DMS53 (cell line): Measurements from ENCODE around the gene FSHR.
A peak's percentile ranks its signal among the peaks of the same experiment; 100 is the strongest.

ENCODE experiments used
- DNase-seq: peaks from one replicate; lab custom pipeline; 2025; lab: John Stamatoyannopoulos, UW

FSHR gene, protein sequence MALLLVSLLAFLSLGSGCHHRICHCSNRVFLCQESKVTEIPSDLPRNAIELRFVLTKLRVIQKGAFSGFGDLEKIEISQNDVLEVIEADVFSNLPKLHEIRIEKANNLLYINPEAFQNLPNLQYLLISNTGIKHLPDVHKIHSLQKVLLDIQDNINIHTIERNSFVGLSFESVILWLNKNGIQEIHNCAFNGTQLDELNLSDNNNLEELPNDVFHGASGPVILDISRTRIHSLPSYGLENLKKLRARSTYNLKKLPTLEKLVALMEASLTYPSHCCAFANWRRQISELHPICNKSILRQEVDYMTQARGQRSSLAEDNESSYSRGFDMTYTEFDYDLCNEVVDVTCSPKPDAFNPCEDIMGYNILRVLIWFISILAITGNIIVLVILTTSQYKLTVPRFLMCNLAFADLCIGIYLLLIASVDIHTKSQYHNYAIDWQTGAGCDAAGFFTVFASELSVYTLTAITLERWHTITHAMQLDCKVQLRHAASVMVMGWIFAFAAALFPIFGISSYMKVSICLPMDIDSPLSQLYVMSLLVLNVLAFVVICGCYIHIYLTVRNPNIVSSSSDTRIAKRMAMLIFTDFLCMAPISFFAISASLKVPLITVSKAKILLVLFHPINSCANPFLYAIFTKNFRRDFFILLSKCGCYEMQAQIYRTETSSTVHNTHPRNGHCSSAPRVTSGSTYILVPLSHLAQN

DNA sequence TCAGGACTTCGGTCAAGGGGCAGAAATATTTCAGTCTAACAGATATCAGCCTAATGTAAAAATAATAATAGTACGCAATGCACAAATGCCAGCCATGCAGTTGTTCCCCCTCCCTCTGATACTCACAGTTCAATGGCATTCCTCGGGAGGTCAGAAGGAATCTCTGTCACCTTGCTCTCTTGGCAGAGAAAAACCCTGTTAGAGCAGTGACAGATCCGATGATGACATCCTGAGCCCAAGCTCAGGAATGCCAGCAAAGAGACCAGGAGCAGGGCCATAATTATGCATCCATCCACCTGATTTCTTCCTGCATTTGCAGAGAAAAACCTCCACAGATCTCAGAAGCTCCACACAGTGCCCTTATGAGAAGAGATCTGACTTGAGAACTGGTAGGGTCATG lies at the start of gene FSHR:
Gene FSHR, minus strand, starts transcription at position 376 of the 400 bp plus-strand sequence. Its CDS starts 98 bp downstream, at position 278.
- DNase-seq: no peak

DNA sequence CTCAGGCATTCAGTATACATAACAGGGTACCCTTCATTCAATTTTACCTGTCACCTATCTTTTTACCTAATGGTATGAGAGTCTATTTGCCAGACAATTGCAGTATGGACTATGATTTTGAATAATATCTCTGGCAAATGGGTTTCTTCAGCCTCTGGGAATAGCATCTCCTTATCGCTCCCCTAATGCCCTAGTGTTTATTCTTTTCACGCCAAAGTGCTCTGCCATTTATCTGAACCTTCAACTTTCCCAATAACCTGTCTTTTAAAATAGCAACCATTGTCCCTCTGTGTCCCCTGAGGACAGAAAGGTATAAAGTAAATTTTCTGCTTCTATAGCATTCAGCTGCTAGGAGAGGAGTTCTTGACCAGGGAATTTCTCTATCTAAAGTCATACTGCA lies 45.0 kb upstream of the FSHR start:
- no peak for DNase-seq

GRCh38 chr2:49194701-49195100 lies 40.4 kb upstream of the FSHR start:
- DNase-seq: no peak

DNA sequence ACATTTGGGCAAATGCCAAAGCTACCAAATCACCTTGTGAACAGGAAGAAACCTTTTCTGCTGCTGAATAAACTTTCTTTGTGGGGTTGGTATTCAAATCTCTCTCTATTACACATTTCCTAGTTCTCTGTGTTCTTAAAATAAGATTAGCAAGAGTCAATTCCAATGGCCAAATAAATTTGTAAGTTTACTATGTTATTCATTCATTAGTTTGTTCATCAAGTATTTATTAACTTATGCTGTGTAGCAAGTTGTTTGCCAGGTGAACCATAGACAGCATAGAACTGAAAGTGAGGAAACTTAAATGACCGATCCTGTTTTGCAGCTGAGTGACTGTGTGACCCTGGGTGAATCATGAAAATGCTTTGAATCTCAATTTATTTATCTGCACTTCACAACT lies 37.7 kb upstream of the FSHR start:
- no peak for DNase-seq

DNA sequence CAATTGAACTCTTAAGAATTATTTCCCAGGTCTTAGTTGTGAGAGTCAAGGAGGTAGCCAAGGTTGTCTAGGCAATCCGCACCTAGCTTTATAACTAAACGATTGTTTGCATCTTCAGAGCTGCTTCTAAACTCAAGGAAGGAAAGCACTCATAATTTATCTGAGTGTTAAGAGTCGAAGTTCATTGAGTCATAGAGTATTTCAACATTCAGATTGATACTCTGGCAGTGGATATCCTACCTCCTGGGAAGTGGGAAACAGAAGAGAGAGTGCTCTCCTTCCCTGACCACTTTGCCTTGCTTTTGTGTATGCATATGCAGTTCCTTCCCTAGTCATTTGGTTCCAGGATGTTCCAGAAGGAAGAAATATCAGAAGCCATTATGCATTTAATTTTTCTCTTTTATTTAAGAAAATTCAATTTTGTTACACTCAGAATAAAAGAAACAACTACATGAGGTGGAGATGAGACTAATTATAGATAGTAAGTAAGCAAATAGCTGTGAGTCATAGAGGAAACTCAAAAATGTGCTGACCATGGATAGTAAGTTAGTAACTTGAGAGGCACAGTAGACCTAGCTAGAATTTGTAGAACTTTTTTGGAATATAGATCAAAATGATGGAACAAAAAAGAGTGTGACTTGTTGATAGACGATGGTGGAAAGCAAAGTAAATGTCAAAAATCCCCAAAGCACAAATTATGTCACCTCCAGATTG lies 35.4 kb upstream of the FSHR start:
- no peak for DNase-seq

DNA sequence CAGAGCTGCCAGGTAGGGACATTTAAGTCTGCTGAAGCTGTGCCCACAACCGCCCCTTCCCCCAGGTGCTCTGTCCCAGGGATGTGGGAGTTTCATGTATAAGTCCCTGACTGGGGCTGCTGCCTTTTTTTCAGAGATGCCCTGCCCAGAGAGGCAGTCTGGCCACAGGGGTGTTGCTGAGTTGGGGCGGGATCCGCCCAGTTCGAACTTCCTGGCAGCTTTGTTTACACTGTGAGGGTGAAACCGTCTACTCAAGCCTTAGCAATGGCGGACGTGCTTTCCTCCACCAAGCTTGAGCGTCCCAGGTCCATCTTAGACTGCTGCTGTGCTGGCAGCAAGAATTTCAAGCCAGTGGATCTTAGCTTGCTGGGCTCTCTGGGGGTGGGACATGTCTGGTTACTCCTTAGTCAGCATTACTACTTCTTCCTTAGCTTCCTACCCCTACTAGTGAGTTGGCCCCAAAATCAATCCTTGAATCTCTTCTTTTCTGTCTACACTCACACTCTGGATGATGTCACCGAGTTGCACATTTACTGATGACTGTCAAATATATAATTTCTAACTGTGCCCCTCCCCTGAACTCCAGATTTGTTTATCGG lies 31.8 kb upstream of the FSHR start:
- DNase-seq: peak; percentile 12

- no peak for DNase-seq
Observed at GRCh38 chr2:49178656-49179055, 24.3 kb upstream of the FSHR start.

DNA sequence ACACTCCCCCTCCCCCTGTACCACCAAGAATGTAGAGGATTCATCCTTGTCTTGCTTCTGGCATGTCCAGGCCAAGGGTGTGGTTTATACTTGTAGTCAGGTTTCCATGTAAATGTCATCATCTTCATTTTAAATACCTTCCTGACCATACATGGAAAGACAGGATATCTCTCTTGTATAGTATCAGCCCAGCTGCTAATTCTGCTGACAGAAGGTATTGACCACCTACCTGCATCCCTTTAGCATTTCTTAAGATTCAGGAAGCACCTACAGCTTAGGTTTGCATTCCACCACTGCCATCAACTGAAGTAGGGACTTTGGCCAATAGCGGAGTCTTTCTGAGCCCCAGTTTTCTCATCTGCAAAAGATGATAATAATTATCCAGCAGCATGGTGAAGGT lies 22.9 kb upstream of the FSHR start:
- DNase-seq: no peak

DNA sequence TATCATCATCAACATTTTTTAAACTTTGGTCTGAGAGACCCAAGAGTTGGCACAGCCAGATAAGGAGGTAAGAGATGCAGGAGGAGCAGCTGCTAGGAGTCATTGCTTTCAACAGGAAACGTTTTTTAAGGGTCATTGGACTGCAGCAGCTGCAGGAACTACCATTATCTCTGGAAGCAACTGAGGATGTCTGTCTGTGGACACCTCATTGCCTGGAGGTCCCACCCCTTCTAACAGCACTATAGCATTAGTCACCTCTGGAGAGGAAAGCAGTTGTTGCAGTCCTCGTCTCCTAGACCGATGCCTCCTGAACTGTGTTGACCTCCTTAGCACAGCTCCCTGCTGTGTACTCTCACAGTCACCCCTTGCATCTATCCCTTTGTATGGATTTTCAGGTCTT lies 21.5 kb upstream of the FSHR start:
- DNase-seq: peak; percentile 77

DNA sequence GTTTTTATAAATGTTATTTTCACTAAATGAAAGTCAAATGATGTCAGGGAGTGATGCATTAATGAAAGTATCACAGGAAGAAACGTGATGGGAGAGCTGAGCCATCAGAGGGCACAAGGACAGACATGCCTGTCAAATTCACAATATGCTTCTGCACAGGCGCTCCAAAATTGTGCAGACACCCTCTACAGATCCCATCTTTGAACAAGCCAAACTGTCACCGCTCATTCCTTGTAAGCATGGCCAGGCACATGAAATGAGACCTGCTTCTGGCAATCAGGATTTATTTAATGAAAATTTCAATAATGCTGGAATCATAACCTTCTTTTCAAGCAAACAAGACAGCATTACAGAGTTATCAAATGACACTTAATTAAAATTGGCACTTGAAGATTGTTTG lies 20.4 kb upstream of the FSHR start:
- DNase-seq: no peak

- peak; percentile 18 for DNase-seq
Observed at GRCh38 chr2:49167131-49167530, 12.8 kb upstream of the FSHR start.

DNA sequence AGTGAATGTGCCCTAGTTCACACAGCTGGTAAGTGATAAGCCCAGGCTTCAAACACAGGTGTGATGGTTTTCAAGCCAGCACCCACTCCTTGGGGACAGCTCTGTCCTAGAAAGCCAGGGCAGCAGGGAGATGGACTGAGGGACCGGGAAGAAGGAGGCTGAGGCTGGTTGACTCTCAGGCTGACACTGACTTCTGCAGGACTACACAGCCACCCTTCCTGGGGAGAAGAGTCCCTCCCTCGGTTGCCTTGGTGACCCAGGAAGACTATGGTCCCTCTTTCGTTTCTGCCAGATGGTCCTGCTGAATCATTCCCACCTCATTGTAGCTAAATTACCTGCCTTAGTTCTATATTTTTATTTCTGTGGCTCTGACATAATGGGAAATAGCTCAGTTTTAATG lies 11.3 kb upstream of the FSHR start:
- DNase-seq: peak; percentile 26

DNA sequence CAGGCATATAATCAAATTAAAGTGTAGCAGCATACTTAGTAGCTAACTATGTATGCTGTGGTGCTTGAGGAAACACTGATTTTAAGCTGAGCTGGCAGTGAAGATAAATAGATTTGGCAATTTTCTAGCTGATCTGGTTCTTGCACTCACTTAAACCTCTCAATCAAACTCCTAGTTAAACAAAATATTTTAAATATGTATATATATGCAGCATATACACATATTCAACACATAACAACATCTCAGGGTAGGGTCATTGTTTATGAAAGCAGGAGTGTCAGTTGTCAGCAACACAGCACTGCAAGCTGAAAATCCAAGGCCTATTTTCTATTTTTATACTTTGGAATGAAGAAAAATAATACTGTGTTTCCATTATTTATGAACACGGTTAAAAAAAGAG lies 10.4 kb upstream of the FSHR start:
- DNase-seq: no peak

GRCh38 chr2:49162151-49162550 lies 7.8 kb upstream of the FSHR start:
- DNase-seq: no peak

- DNase-seq: no peak
Observed at GRCh38 chr2:49154891-49155290, 576 bp upstream of the FSHR start.

DNA sequence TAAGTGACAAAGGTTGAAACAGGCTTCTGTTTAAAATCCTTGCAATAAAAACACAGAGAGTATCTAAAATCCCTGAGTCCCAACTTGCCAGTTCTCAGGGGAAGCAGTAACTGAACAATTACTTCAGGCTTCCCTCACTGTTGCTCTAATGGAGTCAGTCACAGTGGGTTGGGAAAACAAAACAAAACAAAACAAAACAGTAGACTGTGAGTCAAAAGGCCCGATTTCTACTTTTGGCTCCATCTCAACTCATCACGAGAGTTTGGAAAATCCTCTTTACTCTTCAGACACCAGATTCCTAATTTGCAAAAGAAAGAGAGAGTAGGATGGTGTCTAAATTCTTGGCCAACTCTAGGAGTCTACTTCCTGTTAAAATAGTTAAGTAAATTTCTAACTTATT lies 1.1 kb downstream of the FSHR start:
- DNase-seq: no peak

- DNase-seq: no peak
Observed at GRCh38 chr2:49152824-49153223, 1.5 kb downstream of the FSHR start.

- DNase-seq: no peak
Observed at GRCh38 chr2:49146401-49146800, 7.9 kb downstream of the FSHR start.

- no peak for DNase-seq
Observed at GRCh38 chr2:49131801-49132200, 22.5 kb downstream of the FSHR start.

GRCh38 chr2:49129034-49129433 lies 25.3 kb downstream of the FSHR start:
- peak; percentile 78 for DNase-seq

DNA sequence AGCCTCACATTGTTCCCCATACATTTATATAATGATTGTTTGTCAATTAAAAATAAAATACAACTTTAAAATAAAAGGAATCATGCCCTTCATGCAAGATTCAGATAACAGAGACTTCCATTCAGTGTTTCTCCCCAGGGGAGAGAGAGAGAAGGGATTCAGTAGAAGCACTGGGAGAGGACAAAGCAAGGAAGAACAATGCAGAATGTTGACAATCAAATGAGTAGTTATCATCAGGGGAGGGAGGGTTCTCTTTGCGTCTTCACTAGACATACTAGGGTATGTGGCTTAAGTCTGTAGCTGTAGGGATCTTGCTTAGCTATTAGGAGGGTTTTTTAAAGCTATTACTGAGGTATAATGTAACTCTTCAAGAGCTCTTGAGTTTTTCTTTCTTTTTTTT lies 30.7 kb downstream of the FSHR start:
- DNase-seq: no peak

DNA sequence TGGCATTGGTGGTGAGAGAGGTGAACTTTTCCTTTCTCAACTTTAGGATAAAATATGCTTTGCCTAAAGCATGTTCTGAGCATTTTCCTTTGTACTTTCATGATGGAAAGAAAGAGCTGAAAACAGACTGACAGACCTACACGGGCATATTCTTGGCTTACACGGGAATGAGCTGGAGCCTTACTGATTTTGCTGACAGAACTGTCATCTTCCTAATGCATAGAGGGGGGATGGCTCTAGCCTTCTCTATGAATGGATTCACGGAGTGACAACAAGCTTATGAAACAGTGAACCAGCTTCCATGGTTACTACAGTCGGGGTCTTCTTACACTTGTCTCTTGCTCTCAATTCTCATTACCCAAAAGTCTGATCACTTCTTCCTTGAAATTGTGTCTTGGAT lies 32.2 kb downstream of the FSHR start:
- DNase-seq: no peak

DNA sequence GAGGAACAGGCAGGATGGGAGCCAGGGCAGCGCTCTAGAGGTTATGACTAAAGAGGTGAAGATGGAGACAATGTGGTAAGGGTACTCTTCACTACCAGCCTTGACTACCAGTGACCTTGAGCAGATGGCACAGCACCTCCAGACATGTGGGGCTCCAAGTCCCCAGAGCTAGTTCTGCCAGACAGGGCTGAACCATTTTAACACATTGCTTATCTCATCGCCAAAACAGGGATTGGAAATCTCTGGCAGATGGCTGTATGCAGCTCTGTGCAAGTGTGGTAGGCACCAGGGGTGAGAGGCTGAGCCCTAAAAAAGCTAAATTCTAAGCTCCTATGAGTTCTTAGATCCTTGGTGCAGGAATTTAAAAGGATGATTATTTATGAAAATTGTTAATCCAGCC lies 41.3 kb downstream of the FSHR start:
- no peak for DNase-seq
